Measurements from ENCODE around the gene ANKRD29.

The ANKRD29 gene

DNA sequence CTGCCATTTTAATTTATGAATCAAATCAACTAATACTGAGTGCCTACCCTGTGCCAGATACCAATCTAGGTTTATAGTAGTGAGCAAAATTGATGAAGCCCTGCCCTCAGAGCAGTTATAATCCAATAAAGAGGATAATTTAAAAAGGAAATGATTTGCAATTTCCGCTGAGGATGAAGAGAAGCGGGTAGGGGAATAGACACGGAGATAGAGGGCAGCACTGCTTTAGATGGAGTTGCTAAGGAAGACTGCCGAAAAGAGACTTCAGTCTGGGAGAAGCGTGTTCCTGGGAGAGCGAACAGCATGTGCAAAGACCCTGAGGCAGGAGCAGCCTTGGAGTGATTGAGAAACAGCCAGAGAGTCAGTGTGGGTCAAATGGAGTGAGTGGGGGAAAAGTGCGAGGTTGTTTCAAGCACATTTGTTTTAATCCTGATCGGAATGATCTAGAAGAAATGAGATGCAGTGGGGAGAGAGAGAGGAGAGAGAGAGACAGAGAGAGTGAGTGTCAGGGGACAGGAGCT, 38.9 kb upstream of the ANKRD29 start:
- H3K27me3 ChIP-seq (replicated peaks; ENCODE audit: control insufficient read depth, insufficient read depth, low read length), result no peaks in the 10 kb centered on the region
- H3K4me3 ChIP-seq (replicated peaks; ENCODE audit: low read depth, low read length), result no peak overlapping the region
- no peak for DNase-seq (ENCODE audit: extremely low read depth, insufficient read length)
- TF ChIP-seq, protein P1, sequence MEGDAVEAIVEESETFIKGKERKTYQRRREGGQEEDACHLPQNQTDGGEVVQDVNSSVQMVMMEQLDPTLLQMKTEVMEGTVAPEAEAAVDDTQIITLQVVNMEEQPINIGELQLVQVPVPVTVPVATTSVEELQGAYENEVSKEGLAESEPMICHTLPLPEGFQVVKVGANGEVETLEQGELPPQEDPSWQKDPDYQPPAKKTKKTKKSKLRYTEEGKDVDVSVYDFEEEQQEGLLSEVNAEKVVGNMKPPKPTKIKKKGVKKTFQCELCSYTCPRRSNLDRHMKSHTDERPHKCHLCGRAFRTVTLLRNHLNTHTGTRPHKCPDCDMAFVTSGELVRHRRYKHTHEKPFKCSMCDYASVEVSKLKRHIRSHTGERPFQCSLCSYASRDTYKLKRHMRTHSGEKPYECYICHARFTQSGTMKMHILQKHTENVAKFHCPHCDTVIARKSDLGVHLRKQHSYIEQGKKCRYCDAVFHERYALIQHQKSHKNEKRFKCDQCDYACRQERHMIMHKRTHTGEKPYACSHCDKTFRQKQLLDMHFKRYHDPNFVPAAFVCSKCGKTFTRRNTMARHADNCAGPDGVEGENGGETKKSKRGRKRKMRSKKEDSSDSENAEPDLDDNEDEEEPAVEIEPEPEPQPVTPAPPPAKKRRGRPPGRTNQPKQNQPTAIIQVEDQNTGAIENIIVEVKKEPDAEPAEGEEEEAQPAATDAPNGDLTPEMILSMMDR (IDR thresholded peaks at IDR 0.05; ENCODE audit: insufficient read depth, low read length, poor library complexity, severe bottlenecking), result no peak
- H3K36me3 ChIP-seq (ENCODE audit: control insufficient read depth, insufficient read depth, low read length), result no peaks in the 10 kb centered on the region

DNA sequence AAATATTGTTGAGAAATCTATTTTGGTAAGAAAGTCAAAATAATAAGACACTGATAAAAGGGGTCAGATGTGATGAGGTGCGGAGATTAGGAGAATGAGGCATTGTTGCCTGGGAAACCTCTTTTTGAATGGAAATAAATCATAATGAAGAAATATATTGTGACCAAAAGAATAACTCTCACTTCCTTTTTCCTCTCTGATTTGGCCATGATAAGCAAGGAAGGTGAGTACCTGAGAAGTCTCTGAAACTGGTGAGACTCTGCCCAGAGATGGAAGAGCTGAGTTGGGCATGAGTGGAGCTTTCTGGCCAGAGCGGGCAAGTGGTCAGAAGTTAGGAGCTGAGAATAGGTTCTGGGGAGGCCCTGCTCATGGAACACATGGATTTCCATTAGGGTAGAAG, 38.3 kb upstream of the ANKRD29 start:
- no peak for DNase-seq (ENCODE audit: extremely low read depth, insufficient read length)
- TF ChIP-seq, protein P1 (IDR thresholded peaks at IDR 0.05; ENCODE audit: insufficient read depth, low read length, poor library complexity, severe bottlenecking), result no peak
- H3K27me3 ChIP-seq (replicated peaks; ENCODE audit: control insufficient read depth, insufficient read depth, low read length), result no peaks in the 10 kb centered on the region
- H3K36me3 ChIP-seq (ENCODE audit: control insufficient read depth, insufficient read depth, low read length), result no peaks in the 10 kb centered on the region
- no peak overlapping the region; the same call in 1 of the 2 replicates for H3K4me3 ChIP-seq (replicated peaks; ENCODE audit: low read depth, low read length)

DNA sequence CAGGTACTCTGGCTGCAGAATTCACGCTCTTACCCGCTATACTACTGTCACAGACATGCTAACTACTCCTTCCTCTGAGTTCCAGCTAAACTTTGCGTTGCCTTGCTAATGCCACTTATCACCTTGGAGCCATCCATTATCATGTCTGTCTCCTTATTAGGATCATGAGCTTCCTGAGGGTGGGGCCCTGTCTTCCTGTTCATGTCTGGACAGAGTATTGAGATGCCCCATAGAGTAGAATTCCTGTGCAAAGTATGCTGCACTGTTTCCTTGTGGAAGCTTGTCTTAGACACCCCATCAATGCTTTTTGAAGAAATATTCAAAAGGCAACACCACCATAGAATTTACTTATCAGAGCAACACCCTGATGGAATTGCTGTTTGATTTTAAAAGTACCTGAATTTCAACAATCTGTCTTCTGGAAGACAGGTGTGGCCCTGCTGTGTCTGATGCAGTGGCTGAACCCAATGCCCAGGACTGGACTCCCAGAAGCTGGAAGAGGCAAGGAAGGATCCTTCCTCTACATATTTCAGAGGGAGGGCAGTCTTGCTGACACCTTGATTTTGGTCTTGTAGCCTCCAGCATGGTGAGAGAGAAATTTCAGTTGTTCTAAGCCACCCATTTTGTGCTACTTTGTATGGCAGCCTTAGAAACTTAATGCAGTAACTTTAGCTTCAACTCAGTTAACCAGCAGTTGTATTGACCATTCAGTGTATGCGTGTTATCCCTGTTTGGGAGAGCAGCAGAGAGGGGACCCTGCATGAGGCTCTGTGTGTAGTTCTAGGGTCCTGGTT, 32.1 kb upstream of the ANKRD29 start:
- no peak for DNase-seq (ENCODE audit: extremely low read depth, insufficient read length)
- Histone ChIP-seq H3K27me3 (replicated peaks; ENCODE audit: control insufficient read depth, insufficient read depth, low read length) (no peaks in the 10 kb centered on the region; the same call in 1 of the 2 replicates), H3K4me3 (replicated peaks; ENCODE audit: low read depth, low read length) (no peak overlapping the region), H3K36me3 (ENCODE audit: control insufficient read depth, insufficient read depth, low read length) (no peaks in the 10 kb centered on the region)
- TF ChIP-seq, protein P1 (IDR thresholded peaks at IDR 0.05; ENCODE audit: insufficient read depth, low read length, poor library complexity, severe bottlenecking), result no peak

DNA sequence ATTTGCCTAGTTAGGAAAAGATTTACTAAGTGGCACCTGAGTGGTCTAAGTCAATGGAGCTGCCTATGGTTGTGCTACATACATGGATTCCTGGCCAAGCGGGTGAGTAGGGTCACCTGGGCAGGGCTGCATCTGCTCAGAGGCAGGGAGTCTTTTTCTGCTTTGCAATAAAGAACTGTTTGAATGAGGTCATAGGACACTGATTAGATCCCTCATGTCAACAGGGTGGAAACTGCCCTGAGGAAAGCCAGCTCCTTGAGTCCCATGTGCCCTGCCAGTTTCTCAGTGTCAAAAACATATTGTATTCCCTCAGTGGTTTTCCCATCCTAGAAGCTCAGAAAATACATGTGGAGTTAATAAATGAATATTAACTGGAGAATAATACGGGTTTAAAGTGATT, 31.1 kb upstream of the ANKRD29 start:
- no peak overlapping the region for H3K4me3 ChIP-seq (replicated peaks; ENCODE audit: low read depth, low read length)
- H3K27me3 ChIP-seq (replicated peaks; ENCODE audit: control insufficient read depth, insufficient read depth, low read length), result no peaks in the 10 kb centered on the region; the same call in 1 of the 2 replicates
- H3K36me3 ChIP-seq (ENCODE audit: control insufficient read depth, insufficient read depth, low read length), result no peaks in the 10 kb centered on the region
- no peak for DNase-seq (ENCODE audit: extremely low read depth, insufficient read length)
- TF ChIP-seq, protein P1 (IDR thresholded peaks at IDR 0.05; ENCODE audit: insufficient read depth, low read length, poor library complexity, severe bottlenecking), result no peak

DNA sequence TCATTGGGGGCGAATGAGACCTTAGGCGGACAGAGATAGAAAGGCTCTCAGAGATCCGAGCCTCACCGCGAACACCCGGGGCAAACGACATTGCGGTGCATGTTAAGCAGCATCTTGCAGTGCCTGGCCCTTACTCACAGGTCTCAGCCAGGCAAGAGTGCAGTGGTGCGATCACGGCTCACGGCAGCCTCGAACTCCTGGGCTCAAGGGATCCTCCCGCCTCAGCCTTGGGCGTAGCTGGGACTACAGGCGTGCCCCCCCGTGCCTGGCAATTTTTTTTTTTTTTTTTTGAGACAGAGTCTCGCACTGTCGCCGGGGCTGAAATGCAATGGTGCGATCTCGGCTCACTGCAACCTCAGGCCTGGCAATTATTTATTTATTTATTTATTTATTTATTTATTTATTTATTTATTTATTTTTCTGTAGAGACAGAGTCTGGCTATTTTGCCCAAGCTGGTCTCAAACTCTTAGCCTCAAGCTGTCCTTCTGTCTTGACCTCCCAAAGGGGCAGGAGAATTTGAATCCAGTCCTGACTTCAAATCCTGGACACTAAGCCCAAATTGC, 27.9 kb upstream of the ANKRD29 start:
- TF ChIP-seq, protein P1 (IDR thresholded peaks at IDR 0.05; ENCODE audit: insufficient read depth, low read length, poor library complexity, severe bottlenecking), result no peak
- H3K4me3 ChIP-seq (replicated peaks; ENCODE audit: low read depth, low read length), result no peak overlapping the region
- no peaks in the 10 kb centered on the region; the same call in 1 of the 2 replicates for H3K27me3 ChIP-seq (replicated peaks; ENCODE audit: control insufficient read depth, insufficient read depth, low read length)
- no peaks in the 10 kb centered on the region for H3K36me3 ChIP-seq (ENCODE audit: control insufficient read depth, insufficient read depth, low read length)
- DNase-seq (ENCODE audit: extremely low read depth, insufficient read length), result no peak
